Kidney epithelial cell (primary cell): Measurements from ENCODE around the gene INPP5A. TPM values are rescaled to one million over a fixed set of nuclear protein-coding genes. Genes with fewer than 3 reads are reported as not detected.

Experiments
- DNase-seq: peaks from one replicate; pipeline ENCODE4 v3.0.0-alpha.2; 2010; ENCODE audit warnings: low read depth
- H3K27me3 ChIP-seq: 2 replicates; pipeline ENCODE4 v1.6.0; 2011; ENCODE audit warnings: low read length; ENCODE audit not compliant: control insufficient read depth, insufficient read depth
- H3K36me3 ChIP-seq: 2 replicates; pipeline ENCODE4 v1.5.1; 2011; ENCODE audit warnings: low read length; ENCODE audit not compliant: control insufficient read depth, insufficient read depth
- H3K4me3 ChIP-seq: 2 replicates; pipeline ENCODE4 v1.5.1; 2011; ENCODE audit warnings: low read depth, mild to moderate bottlenecking, control low read depth, low read length
- total RNA-seq: library from RNA; depleted of rRNA; stranded (reverse); fragments of >200 nt; gene quantifications from 2 replicates; pipeline ENCODE4 v1.2.3, GENCODE V29; 2015
- TF ChIP-seq, protein P1 (sequence below): IDR thresholded peaks from 2 replicates; pipeline ENCODE4 v1.5.1; 2011; ENCODE audit warnings: mild to moderate bottlenecking, moderate library complexity, low read length, control low read depth, inconsistent platforms; ENCODE audit not compliant: insufficient read depth, poor library complexity, severe bottlenecking

The INPP5A gene
- total RNA-seq, 1 donor from 2014 or later: 45.1 TPM

DNA sequence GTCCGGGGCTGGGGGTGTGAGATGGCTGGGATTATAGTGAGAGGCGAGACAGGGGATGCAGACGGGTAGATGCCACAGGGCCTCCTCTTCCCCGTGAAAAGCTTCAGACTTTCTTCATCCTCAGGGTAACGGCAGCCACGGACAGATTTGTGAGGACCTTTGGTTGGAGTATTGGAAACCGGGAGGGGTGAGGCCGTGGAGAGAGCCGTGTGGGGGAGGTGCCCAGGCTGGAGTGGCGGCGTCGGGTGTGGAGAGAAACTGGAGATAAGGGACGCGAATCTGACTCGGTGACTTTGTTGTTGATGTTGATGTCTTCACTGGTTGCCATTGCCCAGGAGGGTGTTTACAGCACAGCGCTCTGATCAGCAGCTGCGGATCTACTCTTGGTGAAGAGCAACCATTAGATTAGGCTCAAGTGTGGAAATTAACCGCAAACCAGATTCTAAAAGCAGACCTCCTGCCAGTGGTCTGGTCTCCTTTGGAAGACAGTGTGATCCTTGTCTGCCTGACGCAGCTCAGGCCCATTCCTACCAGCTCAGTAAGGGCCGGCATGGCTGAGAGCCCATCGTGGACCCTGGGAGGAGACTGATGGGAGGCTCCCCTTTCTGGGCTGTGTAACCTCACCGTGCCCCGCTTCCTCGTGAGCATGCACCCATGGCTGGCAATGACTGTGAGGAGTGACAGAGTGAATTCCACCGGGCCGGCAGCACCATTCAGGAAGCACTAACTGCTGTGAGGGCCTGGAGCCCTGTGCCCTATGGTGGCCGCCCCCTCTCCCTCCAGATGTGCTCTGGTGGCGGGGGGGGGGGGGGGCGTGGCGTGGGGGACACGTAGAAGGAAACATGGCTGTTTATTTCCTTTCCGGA lies 90.3 kb downstream of the INPP5A start:
- no peak for DNase-seq
- TF ChIP-seq, protein P1, sequence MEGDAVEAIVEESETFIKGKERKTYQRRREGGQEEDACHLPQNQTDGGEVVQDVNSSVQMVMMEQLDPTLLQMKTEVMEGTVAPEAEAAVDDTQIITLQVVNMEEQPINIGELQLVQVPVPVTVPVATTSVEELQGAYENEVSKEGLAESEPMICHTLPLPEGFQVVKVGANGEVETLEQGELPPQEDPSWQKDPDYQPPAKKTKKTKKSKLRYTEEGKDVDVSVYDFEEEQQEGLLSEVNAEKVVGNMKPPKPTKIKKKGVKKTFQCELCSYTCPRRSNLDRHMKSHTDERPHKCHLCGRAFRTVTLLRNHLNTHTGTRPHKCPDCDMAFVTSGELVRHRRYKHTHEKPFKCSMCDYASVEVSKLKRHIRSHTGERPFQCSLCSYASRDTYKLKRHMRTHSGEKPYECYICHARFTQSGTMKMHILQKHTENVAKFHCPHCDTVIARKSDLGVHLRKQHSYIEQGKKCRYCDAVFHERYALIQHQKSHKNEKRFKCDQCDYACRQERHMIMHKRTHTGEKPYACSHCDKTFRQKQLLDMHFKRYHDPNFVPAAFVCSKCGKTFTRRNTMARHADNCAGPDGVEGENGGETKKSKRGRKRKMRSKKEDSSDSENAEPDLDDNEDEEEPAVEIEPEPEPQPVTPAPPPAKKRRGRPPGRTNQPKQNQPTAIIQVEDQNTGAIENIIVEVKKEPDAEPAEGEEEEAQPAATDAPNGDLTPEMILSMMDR: no peak
- Histone ChIP-seq H3K4me3 (no peak overlapping the region), H3K27me3 (peaks cover 2% of the 10 kb centered on the region), H3K36me3 (no peaks in the 10 kb centered on the region)

DNA sequence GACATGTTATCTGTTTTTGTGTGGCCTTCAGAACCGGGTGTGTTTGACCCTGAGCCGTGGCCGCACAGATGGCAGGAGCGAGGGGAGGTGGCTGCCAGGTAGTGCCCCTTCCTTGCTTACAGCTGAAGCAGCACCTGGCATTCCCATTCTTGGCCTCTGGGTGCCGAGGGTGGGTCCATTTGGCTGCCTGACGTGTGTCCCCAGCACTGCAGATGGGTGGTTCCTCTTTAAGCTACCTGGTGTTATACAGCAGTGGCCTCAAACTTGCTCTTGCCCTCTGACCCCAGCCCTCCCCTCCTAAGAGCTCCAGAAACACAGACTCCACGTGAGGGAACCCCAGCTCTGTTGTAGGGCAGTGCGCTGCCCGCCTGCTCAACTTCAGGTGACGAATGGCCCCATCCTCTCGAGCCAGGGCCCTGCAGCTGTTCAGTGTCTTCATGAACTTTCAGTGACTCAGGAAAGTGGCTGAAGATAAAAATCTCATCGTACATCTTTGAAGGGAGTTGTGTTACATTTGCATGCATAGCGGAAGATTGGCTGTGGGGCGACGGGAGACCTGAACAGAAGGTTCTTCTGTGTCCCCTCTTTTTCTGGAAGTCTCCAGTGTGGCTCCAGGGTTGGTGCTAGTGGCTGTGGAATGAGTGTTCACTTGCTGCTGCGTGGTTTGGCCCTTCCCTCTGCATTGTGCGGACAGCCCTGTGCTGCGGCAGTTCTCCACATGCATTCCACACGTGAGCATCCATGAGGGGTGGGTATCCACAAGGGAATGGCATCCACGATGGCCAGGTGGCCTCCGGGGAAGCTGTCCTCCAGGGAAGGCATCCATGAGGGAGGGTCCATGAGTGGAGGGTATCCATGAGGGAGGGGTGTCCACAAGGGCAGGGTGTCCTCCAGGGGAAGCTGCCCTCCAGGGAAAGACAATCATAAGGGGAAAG lies 91.6 kb downstream of the INPP5A start:
- TF ChIP-seq, protein P1: no peak
- Histone ChIP-seq H3K36me3 (no peaks in the 10 kb centered on the region), H3K27me3 (peaks cover 2% of the 10 kb centered on the region), H3K4me3 (no peak overlapping the region)
- no peak for DNase-seq

DNA sequence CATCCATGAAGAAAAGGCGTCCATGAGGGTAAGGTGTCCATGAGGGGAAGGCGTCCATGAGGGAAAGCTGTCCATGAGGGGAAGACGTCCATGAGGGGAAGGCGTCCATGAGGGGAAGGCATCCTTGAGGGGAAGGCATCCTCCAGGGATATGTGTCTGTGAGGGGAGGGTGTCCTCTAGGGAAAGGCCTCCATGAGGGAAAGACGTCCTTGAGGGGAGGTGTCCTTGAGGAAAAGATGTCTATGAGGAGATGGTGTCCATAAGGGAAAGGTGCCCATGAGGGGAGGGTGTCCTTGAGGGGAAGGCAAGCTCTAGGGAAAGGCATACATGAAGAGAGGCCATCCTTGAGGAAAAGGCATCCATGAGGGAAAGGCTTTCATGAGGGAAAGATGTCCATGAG lies 92.6 kb downstream of the INPP5A start:
- H3K27me3 ChIP-seq: peaks cover 2% of the 10 kb centered on the region
- DNase-seq: no peak
- H3K36me3 ChIP-seq: no peaks in the 10 kb centered on the region
- TF ChIP-seq, protein P1: no peak
- H3K4me3 ChIP-seq: no peak overlapping the region

DNA sequence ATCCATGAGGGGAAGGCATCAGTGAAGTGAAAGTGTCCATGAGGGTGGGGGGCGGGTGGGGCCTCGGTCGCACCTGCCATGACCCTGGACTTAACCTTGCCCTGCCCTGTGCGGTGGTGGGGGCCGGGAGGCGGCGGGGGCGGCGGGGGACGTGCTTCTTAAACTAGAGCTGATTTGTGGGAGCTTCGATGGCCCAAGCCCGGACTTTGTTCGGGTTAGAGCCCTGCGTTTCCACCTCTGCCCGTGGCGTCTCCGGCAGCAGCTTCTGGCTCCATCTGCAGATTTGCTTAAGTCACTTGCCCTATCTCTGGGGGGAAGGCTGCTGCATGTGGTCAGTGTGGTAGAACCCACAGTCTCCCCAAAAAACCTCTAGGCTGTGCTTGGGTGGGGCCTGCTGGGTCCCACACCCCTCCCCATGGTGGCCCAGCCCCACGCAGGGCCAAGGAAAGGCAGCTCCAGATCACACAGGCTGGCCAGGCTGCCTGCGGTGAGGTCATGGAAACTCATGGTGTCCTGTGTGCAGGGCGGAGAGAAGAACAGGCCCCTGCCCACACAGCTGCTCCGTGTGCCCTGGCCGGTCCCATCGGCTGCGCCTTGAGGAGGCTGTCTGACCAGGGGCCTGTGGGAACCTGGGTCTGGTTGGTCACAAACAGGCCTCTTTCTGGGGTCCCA lies 93.2 kb downstream of the INPP5A start:
- Histone ChIP-seq H3K4me3 (no peak overlapping the region), H3K27me3 (peaks cover 2% of the 10 kb centered on the region), H3K36me3 (no peaks in the 10 kb centered on the region)
- TF ChIP-seq, protein P1: no peak
- DNase-seq: no peak

DNA sequence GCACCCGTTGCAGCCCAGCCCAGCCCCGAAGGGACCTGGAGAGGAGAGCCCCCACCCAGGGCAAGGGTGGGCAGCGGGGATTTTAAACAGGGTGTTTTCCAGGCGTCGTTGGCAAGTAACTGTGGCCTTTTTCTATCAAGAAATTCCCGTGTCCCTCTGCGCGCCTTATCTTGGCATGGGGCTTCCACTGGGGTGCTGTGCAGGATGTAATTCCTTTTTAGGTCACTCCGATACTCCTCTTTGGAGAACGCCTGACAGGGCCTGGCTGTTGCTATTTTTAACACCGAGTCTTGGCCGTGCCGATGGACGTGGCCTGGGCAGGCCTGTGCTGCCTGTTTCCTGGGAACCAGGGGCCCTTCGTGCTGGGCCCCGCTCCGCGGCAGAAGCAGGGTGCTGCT lies 93.8 kb downstream of the INPP5A start:
- H3K36me3 ChIP-seq: no peaks in the 10 kb centered on the region
- TF ChIP-seq, protein P1: no peak
- H3K4me3 ChIP-seq: no peak overlapping the region
- no peak for DNase-seq
- peaks cover 2% of the 10 kb centered on the region for H3K27me3 ChIP-seq
